Measurements from ENCODE around the gene SEMA3E.

The SEMA3E gene

DNA sequence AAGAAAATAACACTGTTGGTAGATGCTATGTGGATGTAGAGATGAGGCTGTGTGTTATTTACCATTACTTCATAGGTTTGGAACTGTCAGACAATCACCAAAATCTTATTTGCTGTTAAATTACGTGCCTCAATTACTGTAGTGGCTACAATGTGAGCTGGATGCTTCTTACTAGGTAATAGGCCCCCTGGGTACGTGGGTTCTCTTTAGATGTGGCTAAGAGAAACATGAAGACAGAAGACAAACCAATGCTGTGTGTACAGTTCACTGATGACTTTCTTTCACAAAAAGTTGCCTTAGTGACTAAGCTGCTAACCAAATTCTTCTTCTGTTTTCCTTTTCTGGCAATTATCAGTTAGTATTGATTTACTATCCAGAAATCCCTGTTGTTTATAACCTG lies 144.6 kb downstream of the SEMA3E start:
- H3K4me3 ChIP-seq (replicated peaks; ENCODE audit: low read depth, low read length) = no peak overlapping the region
- no peak for DNase-seq (ENCODE audit: low read depth)
- no peak for TF ChIP-seq CTCF (IDR thresholded peaks at IDR 0.05; ENCODE audit: low read length, missing control alignments)

DNA sequence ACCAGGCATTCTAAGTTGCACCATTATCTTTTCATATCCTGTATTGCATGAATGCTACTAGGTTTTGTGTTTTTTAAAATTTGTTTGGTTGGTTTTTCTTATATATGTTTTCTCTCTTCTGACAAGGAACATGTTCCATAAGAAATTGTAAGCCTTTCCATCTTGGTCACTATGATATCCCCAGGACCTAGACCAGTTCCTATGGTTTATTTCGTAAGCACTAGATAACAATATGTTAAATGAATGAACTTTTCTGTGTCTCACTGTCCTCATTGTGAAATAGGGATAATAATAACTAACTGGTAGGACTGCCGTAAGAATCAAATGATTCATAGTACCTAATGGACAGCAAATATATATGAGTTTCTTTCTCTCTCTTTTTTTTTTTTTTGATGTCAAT lies 146.3 kb downstream of the SEMA3E start:
- no peak overlapping the region for H3K4me3 ChIP-seq (replicated peaks; ENCODE audit: low read depth, low read length)
- DNase-seq (ENCODE audit: low read depth) = peak; percentile 32
- no peak for TF ChIP-seq CTCF (IDR thresholded peaks at IDR 0.05; ENCODE audit: low read length, missing control alignments)

GRCh38 chr7:83494683-83495082 lies 154.3 kb downstream of the SEMA3E start:
- no peak for DNase-seq (ENCODE audit: low read depth)
- no peak for TF ChIP-seq CTCF (IDR thresholded peaks at IDR 0.05; ENCODE audit: low read length, missing control alignments)
- no peak overlapping the region for H3K4me3 ChIP-seq (replicated peaks; ENCODE audit: low read depth, low read length)

DNA sequence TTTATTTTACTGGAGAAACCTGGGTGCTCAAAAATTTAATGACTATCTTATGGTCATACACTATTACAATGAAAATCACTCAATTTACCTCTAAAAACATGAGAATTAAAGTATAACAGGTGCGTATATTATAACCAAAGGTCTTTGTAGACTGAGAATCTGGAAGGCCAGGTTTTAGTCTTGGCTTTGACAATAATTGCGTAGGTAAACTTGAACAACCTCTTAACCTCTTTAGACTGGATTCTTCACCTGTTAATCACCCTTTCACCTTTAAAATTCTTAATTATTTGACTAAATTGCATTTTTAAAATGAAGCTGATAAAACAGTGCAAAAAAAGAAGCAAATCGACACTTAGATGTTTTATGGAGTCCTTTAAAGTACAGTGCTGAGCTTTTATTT lies 156.1 kb downstream of the SEMA3E start:
- DNase-seq (ENCODE audit: low read depth) = no peak
- no peak for TF ChIP-seq CTCF (IDR thresholded peaks at IDR 0.05; ENCODE audit: low read length, missing control alignments)
- no peak overlapping the region for H3K4me3 ChIP-seq (replicated peaks; ENCODE audit: low read depth, low read length)

DNA sequence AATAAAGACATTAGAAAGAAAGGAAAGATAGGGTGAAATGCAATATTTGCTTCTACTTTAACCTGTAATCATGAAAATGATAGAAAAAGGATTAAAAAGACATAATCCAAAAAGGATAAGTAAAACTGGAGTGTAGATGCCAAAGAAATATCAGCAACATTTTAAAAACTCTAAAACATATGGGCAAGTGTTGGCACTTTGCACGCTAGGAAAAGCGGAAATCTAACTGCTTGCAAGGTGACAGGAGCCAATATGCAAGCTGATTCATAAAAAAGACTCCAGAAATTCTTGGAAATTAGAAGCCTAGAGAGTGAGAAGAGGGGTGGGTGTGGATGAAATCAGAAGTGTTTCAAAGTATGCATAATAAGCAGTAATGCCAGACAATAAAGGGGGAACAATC lies 161.1 kb downstream of the SEMA3E start:
- no peak for DNase-seq (ENCODE audit: low read depth)
- no peak overlapping the region for H3K4me3 ChIP-seq (replicated peaks; ENCODE audit: low read depth, low read length)
- TF ChIP-seq CTCF (IDR thresholded peaks at IDR 0.05; ENCODE audit: low read length, missing control alignments) = no peak

DNA sequence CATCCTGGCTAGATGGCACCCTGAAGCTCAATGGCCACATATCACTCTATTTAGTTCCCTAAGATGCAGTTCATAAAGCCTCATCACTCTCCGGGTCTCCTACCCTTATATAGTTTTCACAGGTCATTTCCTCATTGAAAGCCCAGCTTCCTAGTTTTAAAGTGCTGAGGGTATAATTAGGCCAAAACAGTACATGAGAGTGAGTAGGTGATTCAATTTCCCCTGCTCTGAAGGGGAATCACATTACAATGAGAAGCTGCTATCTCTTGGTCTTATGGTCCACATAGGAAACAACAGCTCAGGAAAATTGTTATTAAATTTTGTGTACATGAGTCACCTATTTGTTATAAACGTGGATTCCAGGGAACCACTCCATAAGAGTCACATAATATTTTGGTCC lies 162.0 kb downstream of the SEMA3E start:
- TF ChIP-seq CTCF (IDR thresholded peaks at IDR 0.05; ENCODE audit: low read length, missing control alignments) = no peak
- no peak overlapping the region for H3K4me3 ChIP-seq (replicated peaks; ENCODE audit: low read depth, low read length)
- no peak for DNase-seq (ENCODE audit: low read depth)

DNA sequence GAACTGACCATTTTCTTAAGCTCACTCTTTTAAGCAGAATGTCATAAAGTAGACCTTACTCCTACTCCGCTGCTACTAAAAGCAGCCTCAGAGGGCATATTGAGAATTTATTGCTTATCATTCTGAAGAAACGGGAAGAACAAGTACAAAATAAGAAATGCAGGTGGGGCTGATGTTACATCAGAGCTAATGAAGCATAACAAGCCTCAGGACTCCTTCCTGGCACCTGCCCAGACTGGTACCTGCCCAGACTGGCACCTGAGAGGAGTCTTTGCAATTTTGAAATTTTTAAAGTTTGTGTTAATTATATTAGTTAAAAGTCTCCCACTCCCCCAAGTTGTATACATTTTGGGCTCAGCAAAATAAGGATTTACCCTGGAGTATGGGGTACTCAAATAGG lies 162.4 kb downstream of the SEMA3E start:
- DNase-seq (ENCODE audit: low read depth) = no peak
- no peak for TF ChIP-seq CTCF (IDR thresholded peaks at IDR 0.05; ENCODE audit: low read length, missing control alignments)
- H3K4me3 ChIP-seq (replicated peaks; ENCODE audit: low read depth, low read length) = no peak overlapping the region

All from fibroblast of pulmonary artery (primary cell).